ENCODE results near the gene BCAT1. TPM values are rescaled to one million over a fixed set of nuclear protein-coding genes. Genes with fewer than 3 reads are reported as not detected.
"Not testable (repeated sequence)": the region's sequence is repeated elsewhere in the genome, so short reads cannot be mapped to it uniquely, and the experiment has no call there.

Gene BCAT1
- total RNA-seq, 1 donor from 2014 or later: 98.7 TPM

- not testable (repeated sequence) for DNase-seq (ENCODE audit: low read depth)
These were observed 20.2 kb downstream of the BCAT1 start for GRCh38 chr12:24928533-24929306.

- DNase-seq (ENCODE audit: low read depth): no peak
These were observed 20.8 kb downstream of the BCAT1 start for GRCh38 chr12:24928131-24928530.

- DNase-seq (ENCODE audit: low read depth): not testable (repeated sequence)
These were observed 22.8 kb downstream of the BCAT1 start for GRCh38 chr12:24926080-24926479.

- DNase-seq (ENCODE audit: low read depth): no peak
These were observed 26.8 kb downstream of the BCAT1 start for GRCh38 chr12:24922090-24922489.

GRCh38 chr12:24921251-24922038 is 27.5 kb downstream of the BCAT1 start:
- no peak for DNase-seq (ENCODE audit: low read depth)

- no peak for DNase-seq (ENCODE audit: low read depth)
These were observed 28.8 kb downstream of the BCAT1 start for GRCh38 chr12:24920141-24920540.

- no peak for DNase-seq (ENCODE audit: low read depth)
These were observed 29.4 kb downstream of the BCAT1 start for GRCh38 chr12:24919346-24920001.

- no peak for DNase-seq (ENCODE audit: low read depth)
These were observed 30.3 kb downstream of the BCAT1 start for GRCh38 chr12:24918596-24918995.

- no peak for DNase-seq (ENCODE audit: low read depth)
These were observed 33.4 kb downstream of the BCAT1 start for GRCh38 chr12:24915501-24915900.

GRCh38 chr12:24913953-24914352 is 34.9 kb downstream of the BCAT1 start:
- DNase-seq (ENCODE audit: low read depth): no peak

- no peak for DNase-seq (ENCODE audit: low read depth)
These were observed 35.8 kb downstream of the BCAT1 start for GRCh38 chr12:24913130-24913529.

GRCh38 chr12:24911271-24911791 is 37.6 kb downstream of the BCAT1 start:
- DNase-seq (ENCODE audit: low read depth): peak; percentile 32

- DNase-seq (ENCODE audit: low read depth): not testable (repeated sequence)
These were observed 38.7 kb downstream of the BCAT1 start for GRCh38 chr12:24910192-24910591.

GRCh38 chr12:24909667-24910066 is 39.2 kb downstream of the BCAT1 start:
- DNase-seq (ENCODE audit: low read depth): peak; percentile 49

GRCh38 chr12:24907464-24907863 is 41.4 kb downstream of the BCAT1 start:
- no peak for DNase-seq (ENCODE audit: low read depth)

- no peak for DNase-seq (ENCODE audit: low read depth)
These were observed 42.8 kb downstream of the BCAT1 start for GRCh38 chr12:24906141-24906540.

- DNase-seq (ENCODE audit: low read depth): no peak
These were observed 43.5 kb downstream of the BCAT1 start for GRCh38 chr12:24905431-24905830.

GRCh38 chr12:24904871-24905270 is 44.0 kb downstream of the BCAT1 start:
- DNase-seq (ENCODE audit: low read depth): no peak

GRCh38 chr12:24903329-24904088 is 45.4 kb downstream of the BCAT1 start:
- no peak for DNase-seq (ENCODE audit: low read depth)

- peak; percentile 44 for DNase-seq (ENCODE audit: low read depth)
These were observed 46.2 kb downstream of the BCAT1 start for GRCh38 chr12:24902511-24903328.

Data from myocyte (in vitro differentiated cells).